Esophagus muscularis mucosa (tissue), 4 donors: ENCODE results near the gene IL12RB2.

Experiments used
- EP300 ChIP-seq: sonication (generic); formaldehyde crosslinking; IDR thresholded peaks from one replicate; pipeline ENCODE4 v1.6.1; 2017; ENCODE audit warnings: antibody characterized with exemption
- POLR2A ChIP-seq: fragments of 450-650 bp; IDR thresholded peaks from one replicate; pipeline ENCODE4 v1.6.1; 2017; ENCODE audit warnings: antibody characterized with exemption, moderate library complexity, mild to moderate bottlenecking, low read depth
- POLR2AphosphoS5 ChIP-seq, 2 donors: sonication (generic); formaldehyde crosslinking; IDR thresholded peaks; one replicate each; pipeline ENCODE4 v1.6.1; 2017; ENCODE audit warnings: antibody characterized with exemption in 2 of 2
- TF ChIP-seq, protein P1 (sequence below), 3 experiments: fragments of 200-600 bp in 2 of 3; fragments of 450-650 bp in 1 of 3; sonication (generic) in 2 of 3; IDR thresholded peaks; one replicate each; pipeline ENCODE4 v1.5.1; 2017 to 2019; ENCODE audit warnings: antibody characterized with exemption in 3 of 3, mild to moderate bottlenecking in 2 of 3, moderate library complexity in 1 of 3

GRCh38 chr1:67382292-67382691 is 74.6 kb downstream of the IL12RB2 start:
- TF ChIP-seq POLR2AphosphoS5 (IDR thresholded peaks at IDR 0.05) (peak in 1 of 2 donors; percentile 28), EP300 (no peak), POLR2A (no peak)
- TF ChIP-seq, protein P1, sequence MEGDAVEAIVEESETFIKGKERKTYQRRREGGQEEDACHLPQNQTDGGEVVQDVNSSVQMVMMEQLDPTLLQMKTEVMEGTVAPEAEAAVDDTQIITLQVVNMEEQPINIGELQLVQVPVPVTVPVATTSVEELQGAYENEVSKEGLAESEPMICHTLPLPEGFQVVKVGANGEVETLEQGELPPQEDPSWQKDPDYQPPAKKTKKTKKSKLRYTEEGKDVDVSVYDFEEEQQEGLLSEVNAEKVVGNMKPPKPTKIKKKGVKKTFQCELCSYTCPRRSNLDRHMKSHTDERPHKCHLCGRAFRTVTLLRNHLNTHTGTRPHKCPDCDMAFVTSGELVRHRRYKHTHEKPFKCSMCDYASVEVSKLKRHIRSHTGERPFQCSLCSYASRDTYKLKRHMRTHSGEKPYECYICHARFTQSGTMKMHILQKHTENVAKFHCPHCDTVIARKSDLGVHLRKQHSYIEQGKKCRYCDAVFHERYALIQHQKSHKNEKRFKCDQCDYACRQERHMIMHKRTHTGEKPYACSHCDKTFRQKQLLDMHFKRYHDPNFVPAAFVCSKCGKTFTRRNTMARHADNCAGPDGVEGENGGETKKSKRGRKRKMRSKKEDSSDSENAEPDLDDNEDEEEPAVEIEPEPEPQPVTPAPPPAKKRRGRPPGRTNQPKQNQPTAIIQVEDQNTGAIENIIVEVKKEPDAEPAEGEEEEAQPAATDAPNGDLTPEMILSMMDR (IDR thresholded peaks at IDR 0.05), result no peak
